ENCODE data around the gene SPINK1.

- TF ChIP-seq CTCF (IDR thresholded peaks at IDR 0.05 in 8 of 11, conservative IDR thresholded peaks at IDR 0.05 in 3 of 11) (no peak), POLR2A (IDR thresholded peaks at IDR 0.05) (no peak), POLR2AphosphoS5 (IDR thresholded peaks at IDR 0.05) (no peak)
These were observed 49.0 kb upstream of the SPINK1 start for GRCh38 chr5:147880487-147880886.

All from spleen (tissue), 7 donors.